ENCODE results near the gene CCDC51. TPM values are rescaled to one million over a fixed set of nuclear protein-coding genes. Genes with fewer than 3 reads are reported as not detected.
"Not testable (repeated sequence)": the region's sequence is repeated elsewhere in the genome, so short reads cannot be mapped to it uniquely, and the experiment has no call there.

The CCDC51 gene
- total and polyA plus RNA-seq, 2 donors (not counting 1 experiment from before 2014, with no cell fraction given) = 5.0 to 5.9 TPM

GRCh38 chr3:48486952-48487351 lies 47.0 kb upstream of the CCDC51 start:
- no peaks in the 10 kb centered on the region for H3K79me2 ChIP-seq (ENCODE audit: control insufficient read depth, insufficient read depth, low read length)
- H3K36me3 ChIP-seq (replicated peaks in 1 of 2; ENCODE audit: control extremely low read depth in 1 of 2, control insufficient read depth in 1 of 2, extremely low read depth in 1 of 2, insufficient read depth in 2 of 2, low read length in 1 of 2) = no peaks in the 10 kb centered on the region
- no peaks in the 10 kb centered on the region for H4K20me1 ChIP-seq (ENCODE audit: control insufficient read depth, insufficient read depth, low read length, poor library complexity, severe bottlenecking)
- Mint-ChIP-seq H3K27ac (no peak overlapping the region), H3K27me3 (no peaks in the 10 kb centered on the region), H3K9me3 (ENCODE audit: insufficient read depth) (no peaks in the 10 kb centered on the region), H3K4me1 (peaks cover 3% of the 10 kb centered on the region), H3K4me3 (no peak overlapping the region)
- no peak overlapping the region for H2AFZ ChIP-seq (ENCODE audit: insufficient read depth, low read depth, low read length, poor library complexity, severe bottlenecking)
- DNase-seq (no peak), ATAC-seq (ENCODE audit: low read depth) (no peak)
- H3K27me3 ChIP-seq (replicated peaks in 1 of 4; ENCODE audit: control extremely low read depth in 1 of 4, control insufficient read depth in 3 of 4, insufficient read depth in 4 of 4, low read length in 3 of 4) = no peaks in the 10 kb centered on the region
- H3K4me1 ChIP-seq (ENCODE audit: control insufficient read depth in 2 of 2, insufficient read depth in 2 of 2, low read length in 2 of 2) = no peaks in the 10 kb centered on the region
- no peak overlapping the region for H3K27ac ChIP-seq (ENCODE audit: low read length in 2 of 2)
- CTCF ChIA-PET = no interaction called here
- H3K4me2 ChIP-seq (replicated peaks; ENCODE audit: low read depth, low read length, poor library complexity, severe bottlenecking) = no peak overlapping the region
- no peak overlapping the region for H3K4me3 ChIP-seq (ENCODE audit: control extremely low read depth in 1 of 5, extremely low read depth in 1 of 5, insufficient read depth in 1 of 5, low read depth in 2 of 5, low read length in 4 of 5)
- H3K9me3 ChIP-seq (ENCODE audit: control extremely low read depth in 1 of 3, control insufficient read depth in 2 of 3, insufficient read depth in 1 of 3, low read length in 2 of 3) = no peaks in the 10 kb centered on the region
- WGBS (ENCODE audit: insufficient coverage) = no CpG with 5 or more reads among the region's 5 CpGs
- TF ChIP-seq, protein P1, sequence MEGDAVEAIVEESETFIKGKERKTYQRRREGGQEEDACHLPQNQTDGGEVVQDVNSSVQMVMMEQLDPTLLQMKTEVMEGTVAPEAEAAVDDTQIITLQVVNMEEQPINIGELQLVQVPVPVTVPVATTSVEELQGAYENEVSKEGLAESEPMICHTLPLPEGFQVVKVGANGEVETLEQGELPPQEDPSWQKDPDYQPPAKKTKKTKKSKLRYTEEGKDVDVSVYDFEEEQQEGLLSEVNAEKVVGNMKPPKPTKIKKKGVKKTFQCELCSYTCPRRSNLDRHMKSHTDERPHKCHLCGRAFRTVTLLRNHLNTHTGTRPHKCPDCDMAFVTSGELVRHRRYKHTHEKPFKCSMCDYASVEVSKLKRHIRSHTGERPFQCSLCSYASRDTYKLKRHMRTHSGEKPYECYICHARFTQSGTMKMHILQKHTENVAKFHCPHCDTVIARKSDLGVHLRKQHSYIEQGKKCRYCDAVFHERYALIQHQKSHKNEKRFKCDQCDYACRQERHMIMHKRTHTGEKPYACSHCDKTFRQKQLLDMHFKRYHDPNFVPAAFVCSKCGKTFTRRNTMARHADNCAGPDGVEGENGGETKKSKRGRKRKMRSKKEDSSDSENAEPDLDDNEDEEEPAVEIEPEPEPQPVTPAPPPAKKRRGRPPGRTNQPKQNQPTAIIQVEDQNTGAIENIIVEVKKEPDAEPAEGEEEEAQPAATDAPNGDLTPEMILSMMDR (IDR thresholded peaks at IDR 0.05) = no peak
- TF ChIP-seq EZH2 (IDR thresholded peaks at IDR 0.05; ENCODE audit: borderline replicate concordance, insufficient read depth, low read depth, low read length, poor library complexity, severe bottlenecking) = no peak
- POLR2A ChIA-PET = no interaction called here
- H3K9ac ChIP-seq (ENCODE audit: low read length) = no peak overlapping the region
- intact Hi-C loops (cut with micrococcal nuclease) = no loop called here

DNA sequence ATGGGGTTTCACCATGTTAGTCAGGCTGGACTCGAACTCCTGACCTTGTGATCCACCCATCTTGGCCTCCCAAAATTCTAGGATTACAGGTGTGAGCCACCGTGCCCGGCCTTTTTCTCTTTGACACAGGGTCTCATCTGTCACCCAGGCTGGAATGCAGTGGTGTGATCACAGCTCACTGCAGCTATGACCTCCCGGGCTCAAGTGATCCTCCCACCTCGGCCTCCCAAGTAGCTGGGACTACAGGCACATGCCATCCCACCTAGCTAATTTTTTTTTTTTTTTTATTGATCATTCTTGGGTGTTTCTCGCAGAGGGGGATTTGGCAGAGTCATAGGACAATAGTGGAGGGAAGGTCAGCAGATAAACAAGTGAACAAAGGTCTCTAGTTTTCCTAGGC lies 42.9 kb upstream of the CCDC51 start:
- 100% methylated on average over 4 of the region's 6 CpGs for WGBS (ENCODE audit: insufficient coverage)
- Histone ChIP-seq H3K4me1 (ENCODE audit: control insufficient read depth in 2 of 2, insufficient read depth in 2 of 2, low read length in 2 of 2) (peaks cover 23% of the 10 kb centered on the region in 2 donors), H3K79me2 (ENCODE audit: control insufficient read depth, insufficient read depth, low read length) (peaks cover 15% of the 10 kb centered on the region)
- H3K9ac ChIP-seq (ENCODE audit: low read length); H3K4me3 Mint-ChIP-seq; H3K36me3 ChIP-seq (replicated peaks in 1 of 2; ENCODE audit: control extremely low read depth in 1 of 2, control insufficient read depth in 1 of 2, extremely low read depth in 1 of 2, insufficient read depth in 2 of 2, low read length in 1 of 2); H3K27ac ChIP-seq (ENCODE audit: low read length in 2 of 2); H3K9me3 Mint-ChIP-seq (ENCODE audit: insufficient read depth); H3K4me3 ChIP-seq (ENCODE audit: control extremely low read depth in 1 of 5, extremely low read depth in 1 of 5, insufficient read depth in 1 of 5, low read depth in 2 of 5, low read length in 4 of 5); ATAC-seq (ENCODE audit: low read depth); H3K27me3 ChIP-seq (replicated peaks in 1 of 4; ENCODE audit: control extremely low read depth in 1 of 4, control insufficient read depth in 3 of 4, insufficient read depth in 4 of 4, low read length in 3 of 4); H3K27ac Mint-ChIP-seq; H3K4me2 ChIP-seq (replicated peaks; ENCODE audit: low read depth, low read length, poor library complexity, severe bottlenecking); DNase-seq; H3K9me3 ChIP-seq (ENCODE audit: control extremely low read depth in 1 of 3, control insufficient read depth in 2 of 3, insufficient read depth in 1 of 3, low read length in 2 of 3); intact Hi-C loops (cut with micrococcal nuclease); H3K27me3 Mint-ChIP-seq; H4K20me1 ChIP-seq (ENCODE audit: control insufficient read depth, insufficient read depth, low read length, poor library complexity, severe bottlenecking); H2AFZ ChIP-seq (ENCODE audit: insufficient read depth, low read depth, low read length, poor library complexity, severe bottlenecking): not testable (repeated sequence)
- ChIA-PET POLR2A (interaction anchor here (0.7 kb wide), 1 partner anchor 22 kb away, joined by 3 read pairs; no protein-coding TSS in a partner anchor), CTCF (interaction anchor here (1.3 to 1.4 kb wide), 2 partner anchors 17 to 24 kb away, joined by 3 to 4 read pairs; a partner anchor contains a TSS)
- peaks cover 20% of the 10 kb centered on the region for H3K4me1 Mint-ChIP-seq

GRCh38 chr3:48480891-48481290 lies 41.0 kb upstream of the CCDC51 start:
- POLR2A ChIA-PET; intact Hi-C loops (cut with micrococcal nuclease); H3K4me3 ChIP-seq (ENCODE audit: control extremely low read depth in 1 of 5, extremely low read depth in 1 of 5, insufficient read depth in 1 of 5, low read depth in 2 of 5, low read length in 4 of 5); H3K27ac Mint-ChIP-seq; H4K20me1 ChIP-seq (ENCODE audit: control insufficient read depth, insufficient read depth, low read length, poor library complexity, severe bottlenecking); H3K9me3 Mint-ChIP-seq (ENCODE audit: insufficient read depth); H2AFZ ChIP-seq (ENCODE audit: insufficient read depth, low read depth, low read length, poor library complexity, severe bottlenecking); H3K27ac ChIP-seq (ENCODE audit: low read length in 2 of 2); DNase-seq; H3K9ac ChIP-seq (ENCODE audit: low read length); ATAC-seq (ENCODE audit: low read depth); H3K9me3 ChIP-seq (ENCODE audit: control extremely low read depth in 1 of 3, control insufficient read depth in 2 of 3, insufficient read depth in 1 of 3, low read length in 2 of 3); H3K36me3 ChIP-seq (replicated peaks in 1 of 2; ENCODE audit: control extremely low read depth in 1 of 2, control insufficient read depth in 1 of 2, extremely low read depth in 1 of 2, insufficient read depth in 2 of 2, low read length in 1 of 2); CTCF ChIA-PET; H3K27me3 ChIP-seq (replicated peaks in 1 of 4; ENCODE audit: control extremely low read depth in 1 of 4, control insufficient read depth in 3 of 4, insufficient read depth in 4 of 4, low read length in 3 of 4); H3K4me2 ChIP-seq (replicated peaks; ENCODE audit: low read depth, low read length, poor library complexity, severe bottlenecking); H3K27me3 Mint-ChIP-seq; H3K4me3 Mint-ChIP-seq: not testable (repeated sequence)
- H3K4me1 ChIP-seq (ENCODE audit: control insufficient read depth in 2 of 2, insufficient read depth in 2 of 2, low read length in 2 of 2) = peaks cover 38 to 40% of the 10 kb centered on the region in 2 donors
- H3K4me1 Mint-ChIP-seq = peaks cover 35% of the 10 kb centered on the region
- peaks cover 30% of the 10 kb centered on the region for H3K79me2 ChIP-seq (ENCODE audit: control insufficient read depth, insufficient read depth, low read length)
- WGBS (ENCODE audit: insufficient coverage) = no CpG with 5 or more reads among the region's 11 CpGs

All from B cell (primary cell).